ENCODE results near the gene NARS2.
"Not testable (repeated sequence)": the region's sequence is repeated elsewhere in the genome, so short reads cannot be mapped to it uniquely, and the experiment has no call there.

The NARS2 gene

DNA sequence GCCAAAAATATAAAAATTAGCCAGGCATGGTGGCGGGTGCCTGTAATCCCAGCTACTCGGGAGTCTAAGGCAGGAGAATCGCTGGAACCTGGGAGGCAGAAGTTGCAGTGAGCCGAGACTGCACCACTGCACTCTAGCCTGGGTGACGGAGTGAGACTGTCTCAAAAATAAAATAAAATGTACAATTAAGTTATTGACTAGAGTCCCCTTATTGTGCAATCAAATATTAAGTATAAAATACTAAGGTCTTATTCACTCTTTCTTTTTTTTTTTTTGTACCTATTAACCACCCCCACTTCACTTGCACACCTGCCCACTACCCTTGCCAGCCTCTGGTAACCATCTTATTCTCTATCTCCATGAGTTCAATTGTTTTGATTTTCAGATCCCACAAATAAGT is 61.6 kb downstream of the NARS2 start:
- WGBS = 100% methylated on average over 4 of the region's 5 CpGs
- H3K36me3 ChIP-seq (ENCODE audit: control insufficient read depth in 1 of 2, insufficient read depth in 2 of 2, low read depth in 1 of 2, low read length in 2 of 2); H3K4me2 ChIP-seq (ENCODE audit: low read length, poor library complexity, severe bottlenecking): not testable (repeated sequence)

DNA sequence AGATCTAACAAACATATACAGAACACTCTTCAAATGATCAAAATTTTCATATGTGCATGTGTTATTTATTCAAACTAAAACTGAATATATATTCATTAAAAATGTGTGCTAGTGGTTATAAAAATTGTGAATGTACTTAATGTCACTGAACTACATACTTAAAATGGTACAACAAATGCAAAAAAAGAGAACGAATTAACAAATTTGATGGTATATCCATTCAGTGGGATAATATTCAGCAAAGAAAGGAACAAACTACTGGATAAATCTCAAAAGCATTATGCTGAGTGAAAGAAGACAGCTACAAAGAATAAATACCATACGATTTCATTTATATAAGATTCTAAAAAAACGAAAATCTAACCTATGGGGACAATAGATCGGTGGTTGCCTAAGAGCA is 64.1 kb downstream of the NARS2 start:
- 97% methylated on average over 2 of the region's 4 CpGs for WGBS
- Histone ChIP-seq H3K18ac (ENCODE audit: low read depth in 1 of 2, low read length in 2 of 2) (no peak overlapping the region), H2BK120ac (ENCODE audit: low read depth, low read length) (no peak overlapping the region)

More for the DNA sequence above, 61.6 kb downstream of the NARS2 start:
- not testable (repeated sequence) for H2AFZ ChIP-seq (ENCODE audit: low read depth, low read length); H4K8ac ChIP-seq (ENCODE audit: low read length); H2AK5ac ChIP-seq (ENCODE audit: low read length, severe bottlenecking); H2BK5ac ChIP-seq (ENCODE audit: low read depth, low read length, poor library complexity, severe bottlenecking); H3K79me1 ChIP-seq (replicated peaks; ENCODE audit: low read length, poor library complexity, severe bottlenecking); H3K14ac ChIP-seq (ENCODE audit: low read length in 2 of 2); H3K23ac ChIP-seq (ENCODE audit: low read length in 2 of 2); H3K4me3 ChIP-seq (ENCODE audit: insufficient read depth in 1 of 2, low read depth in 1 of 2, low read length in 2 of 2); H2BK12ac ChIP-seq (ENCODE audit: low read length in 2 of 2); H4K91ac ChIP-seq (ENCODE audit: low read length); H2BK15ac ChIP-seq (ENCODE audit: low read depth, poor library complexity, severe bottlenecking); H2BK120ac ChIP-seq (ENCODE audit: low read depth, low read length); H3K9ac ChIP-seq (ENCODE audit: low read length); H3K4me1 ChIP-seq (ENCODE audit: control insufficient read depth, insufficient read depth, low read depth, low read length); H3K27ac ChIP-seq (ENCODE audit: low read length, poor library complexity, severe bottlenecking); DNase-seq; H3K4ac ChIP-seq (ENCODE audit: low read depth in 1 of 2, low read length in 2 of 2); H3K18ac ChIP-seq (ENCODE audit: low read depth in 1 of 2, low read length in 2 of 2); H3K9me3 ChIP-seq (ENCODE audit: control insufficient read depth, low read length); H3K27me3 ChIP-seq (ENCODE audit: control insufficient read depth in 1 of 2, insufficient read depth in 1 of 2, low read length in 2 of 2)

DNA sequence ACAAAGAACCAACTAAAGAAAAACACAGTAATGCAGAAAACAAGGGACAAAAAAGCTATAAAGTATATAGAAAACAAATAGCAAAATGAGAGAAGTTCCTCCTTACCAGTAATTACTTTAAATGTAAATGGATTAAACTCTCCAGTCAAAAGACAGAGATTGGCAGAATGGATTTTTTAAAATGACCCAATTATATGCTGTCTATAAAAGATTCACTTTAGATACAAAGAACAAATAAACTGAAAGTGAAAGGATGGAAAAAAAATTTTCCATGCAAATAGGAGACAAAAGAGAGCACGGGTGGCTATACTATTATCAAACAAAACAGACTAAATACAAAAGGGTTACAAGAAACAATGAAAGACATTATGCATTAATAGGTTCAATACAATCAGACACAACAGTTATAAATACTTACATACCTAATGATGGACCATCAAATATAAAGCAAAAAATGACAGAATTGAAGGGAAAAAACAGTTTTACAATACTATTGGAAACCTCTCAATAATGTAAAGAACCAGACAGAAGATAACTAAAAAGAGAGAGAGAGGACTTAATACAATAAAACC is 64.6 kb downstream of the NARS2 start:
- H2BK15ac ChIP-seq (ENCODE audit: low read depth, poor library complexity, severe bottlenecking) = no peak overlapping the region
- no peak for DNase-seq
- no peak overlapping the region for H3K27ac ChIP-seq (ENCODE audit: low read length, poor library complexity, severe bottlenecking)
- no peak overlapping the region for H3K14ac ChIP-seq (ENCODE audit: low read length in 2 of 2)
- H3K18ac ChIP-seq (ENCODE audit: low read depth in 1 of 2, low read length in 2 of 2) = no peak overlapping the region
- no peak overlapping the region for H2AFZ ChIP-seq (ENCODE audit: low read depth, low read length)
- H3K9ac ChIP-seq (ENCODE audit: low read length) = no peak overlapping the region
- no peak overlapping the region for H3K4me2 ChIP-seq (ENCODE audit: low read length, poor library complexity, severe bottlenecking)
- H4K8ac ChIP-seq (ENCODE audit: low read length) = no peak overlapping the region
- H2AK5ac ChIP-seq (ENCODE audit: low read length, severe bottlenecking) = no peak overlapping the region
- no peak overlapping the region for H4K91ac ChIP-seq (ENCODE audit: low read length)
- H3K23ac ChIP-seq (ENCODE audit: low read length in 2 of 2) = no peak overlapping the region
- H2BK5ac ChIP-seq (ENCODE audit: low read depth, low read length, poor library complexity, severe bottlenecking) = no peak overlapping the region
- H2BK12ac ChIP-seq (ENCODE audit: low read length in 2 of 2) = no peak overlapping the region
- WGBS = no CpG with 5 or more reads among the region's 1 CpG
- H3K9me3 ChIP-seq (ENCODE audit: control insufficient read depth, low read length) = peaks cover 7% of the 10 kb centered on the region
- no peak overlapping the region for H2BK120ac ChIP-seq (ENCODE audit: low read depth, low read length)
- H3K79me1 ChIP-seq (replicated peaks; ENCODE audit: low read length, poor library complexity, severe bottlenecking) = peaks cover 4% of the 10 kb centered on the region
- H3K4me1 ChIP-seq (ENCODE audit: control insufficient read depth, insufficient read depth, low read depth, low read length) = peaks cover 3% of the 10 kb centered on the region
- H3K27me3 ChIP-seq (ENCODE audit: control insufficient read depth in 1 of 2, insufficient read depth in 1 of 2, low read length in 2 of 2) = no peaks in the 10 kb centered on the region
- no peak overlapping the region for H3K4me3 ChIP-seq (ENCODE audit: insufficient read depth in 1 of 2, low read depth in 1 of 2, low read length in 2 of 2)
- H3K4ac ChIP-seq (ENCODE audit: low read depth in 1 of 2, low read length in 2 of 2) = no peak overlapping the region
- H3K36me3 ChIP-seq (ENCODE audit: control insufficient read depth in 1 of 2, insufficient read depth in 2 of 2, low read depth in 1 of 2, low read length in 2 of 2) = peaks cover 0 to 7% of the 10 kb centered on the region in 2 experiments

More for the DNA sequence above, 64.1 kb downstream of the NARS2 start:
- no peak overlapping the region for H3K14ac ChIP-seq (ENCODE audit: low read length in 2 of 2)
- no peak overlapping the region for H3K9ac ChIP-seq (ENCODE audit: low read length)
- H3K4me2 ChIP-seq (ENCODE audit: low read length, poor library complexity, severe bottlenecking) = no peak overlapping the region
- no peak overlapping the region for H3K4ac ChIP-seq (ENCODE audit: low read depth in 1 of 2, low read length in 2 of 2)
- peaks cover 7% of the 10 kb centered on the region for H3K9me3 ChIP-seq (ENCODE audit: control insufficient read depth, low read length)
- no peak overlapping the region for H2AFZ ChIP-seq (ENCODE audit: low read depth, low read length)
- no peak for DNase-seq
- H3K79me1 ChIP-seq (replicated peaks; ENCODE audit: low read length, poor library complexity, severe bottlenecking) = peaks cover 5% of the 10 kb centered on the region
- H3K4me3 ChIP-seq (ENCODE audit: insufficient read depth in 1 of 2, low read depth in 1 of 2, low read length in 2 of 2) = no peak overlapping the region
- no peak overlapping the region for H2BK12ac ChIP-seq (ENCODE audit: low read length in 2 of 2)
- no peak overlapping the region for H2AK5ac ChIP-seq (ENCODE audit: low read length, severe bottlenecking)
- H2BK15ac ChIP-seq (ENCODE audit: low read depth, poor library complexity, severe bottlenecking) = no peak overlapping the region
- peaks cover 3% of the 10 kb centered on the region for H3K4me1 ChIP-seq (ENCODE audit: control insufficient read depth, insufficient read depth, low read depth, low read length)
- peaks cover 0 to 7% of the 10 kb centered on the region in 2 experiments for H3K36me3 ChIP-seq (ENCODE audit: control insufficient read depth in 1 of 2, insufficient read depth in 2 of 2, low read depth in 1 of 2, low read length in 2 of 2)
- no peaks in the 10 kb centered on the region for H3K27me3 ChIP-seq (ENCODE audit: control insufficient read depth in 1 of 2, insufficient read depth in 1 of 2, low read length in 2 of 2)
- H3K23ac ChIP-seq (ENCODE audit: low read length in 2 of 2) = no peak overlapping the region
- H2BK5ac ChIP-seq (ENCODE audit: low read depth, low read length, poor library complexity, severe bottlenecking) = no peak overlapping the region
- no peak overlapping the region for H4K8ac ChIP-seq (ENCODE audit: low read length)
- H4K91ac ChIP-seq (ENCODE audit: low read length) = no peak overlapping the region
- no peak overlapping the region for H3K27ac ChIP-seq (ENCODE audit: low read length, poor library complexity, severe bottlenecking)

DNA sequence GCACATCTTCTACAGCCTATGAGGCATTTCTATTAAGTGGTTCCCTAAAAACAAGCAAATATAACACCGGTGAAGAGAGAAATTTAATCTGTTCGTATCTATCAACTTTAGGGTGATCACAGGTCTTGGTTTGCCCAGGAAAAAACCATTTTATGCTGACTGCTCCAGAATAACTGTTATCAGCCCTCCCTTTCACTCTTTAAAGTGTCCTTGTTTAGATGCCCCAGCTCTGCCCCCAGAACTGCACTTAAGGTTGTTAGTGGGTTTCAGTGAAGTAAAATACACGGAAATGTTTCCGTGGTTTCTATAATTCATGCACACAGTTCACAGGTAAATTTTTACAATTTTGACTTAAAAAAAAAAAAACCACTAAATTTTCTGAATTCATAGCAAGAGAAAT is 70.0 kb downstream of the NARS2 start:
- H3K4me1 ChIP-seq (ENCODE audit: control insufficient read depth, insufficient read depth, low read depth, low read length) = peaks cover 3% of the 10 kb centered on the region
- H3K36me3 ChIP-seq (ENCODE audit: control insufficient read depth in 1 of 2, insufficient read depth in 2 of 2, low read depth in 1 of 2, low read length in 2 of 2) = no peaks in the 10 kb centered on the region
- H3K14ac ChIP-seq (ENCODE audit: low read length in 2 of 2) = no peak overlapping the region
- no peak overlapping the region for H3K23ac ChIP-seq (ENCODE audit: low read length in 2 of 2)
- no peak overlapping the region for H2BK5ac ChIP-seq (ENCODE audit: low read depth, low read length, poor library complexity, severe bottlenecking)
- no peak overlapping the region for H3K27ac ChIP-seq (ENCODE audit: low read length, poor library complexity, severe bottlenecking)
- no peak overlapping the region for H3K9ac ChIP-seq (ENCODE audit: low read length)
- no peak for DNase-seq
- no peak overlapping the region for H2BK12ac ChIP-seq (ENCODE audit: low read length in 2 of 2)
- H2AFZ ChIP-seq (ENCODE audit: low read depth, low read length) = no peak overlapping the region
- no peaks in the 10 kb centered on the region for H3K9me3 ChIP-seq (ENCODE audit: control insufficient read depth, low read length)
- peaks cover 7% of the 10 kb centered on the region for H3K79me1 ChIP-seq (replicated peaks; ENCODE audit: low read length, poor library complexity, severe bottlenecking)
- no peaks in the 10 kb centered on the region for H3K27me3 ChIP-seq (ENCODE audit: control insufficient read depth in 1 of 2, insufficient read depth in 1 of 2, low read length in 2 of 2)
- H3K18ac ChIP-seq (ENCODE audit: low read depth in 1 of 2, low read length in 2 of 2) = peak overlapping the region in 1 of 2 experiments; percentile 12
- no peak overlapping the region for H2BK15ac ChIP-seq (ENCODE audit: low read depth, poor library complexity, severe bottlenecking)
- H3K4ac ChIP-seq (ENCODE audit: low read depth in 1 of 2, low read length in 2 of 2) = no peak overlapping the region
- no peak overlapping the region for H2BK120ac ChIP-seq (ENCODE audit: low read depth, low read length)
- 96% methylated on average over 2 of the region's 4 CpGs for WGBS
- H3K4me3 ChIP-seq (ENCODE audit: insufficient read depth in 1 of 2, low read depth in 1 of 2, low read length in 2 of 2) = no peak overlapping the region
- H4K91ac ChIP-seq (ENCODE audit: low read length) = no peak overlapping the region
- no peak overlapping the region for H3K4me2 ChIP-seq (ENCODE audit: low read length, poor library complexity, severe bottlenecking)
- H2AK5ac ChIP-seq (ENCODE audit: low read length, severe bottlenecking) = no peak overlapping the region
- H4K8ac ChIP-seq (ENCODE audit: low read length) = no peak overlapping the region

All from mesenchymal stem cell (in vitro differentiated cells and primary cell).